Parathyroid adenoma (tissue), 2 donors: Measurements from ENCODE around the gene ULK3.

Experiments
- H2AFZ ChIP-seq: fragments of 300-600 bp; sonication (generic); one replicate; pipeline ENCODE4 v1.7.0; 2017; ENCODE audit warnings: antibody characterized with exemption, mild to moderate bottlenecking
- H3K27ac ChIP-seq: fragments of 300-600 bp; sonication (generic); one replicate; pipeline ENCODE4 v1.7.0; 2017
- H3K27me3 ChIP-seq: fragments of 300-600 bp; sonication (generic); one replicate; pipeline ENCODE4 v1.7.0; 2017; ENCODE audit warnings: low read length; ENCODE audit not compliant: control insufficient read depth, insufficient read depth
- H3K36me3 ChIP-seq: fragments of 300-600 bp; sonication (generic); one replicate; pipeline ENCODE4 v1.7.0; 2017; ENCODE audit warnings: low read length; ENCODE audit not compliant: control insufficient read depth, insufficient read depth
- H3K4me1 ChIP-seq: fragments of 300-600 bp; sonication (generic); one replicate; pipeline ENCODE4 v1.7.0; 2017; ENCODE audit warnings: control low read depth
- H3K4me2 ChIP-seq: fragments of 300-600 bp; sonication (generic); one replicate; pipeline ENCODE4 v1.7.0; 2017; ENCODE audit warnings: low read length
- H3K4me3 ChIP-seq: fragments of 300-600 bp; sonication (generic); one replicate; pipeline ENCODE4 v1.7.0; 2017; ENCODE audit warnings: low read depth, low read length
- H3K79me2 ChIP-seq: fragments of 300-600 bp; sonication (generic); one replicate; pipeline ENCODE4 v1.7.0; 2017; ENCODE audit warnings: control low read depth
- H3K9ac ChIP-seq: fragments of 300-600 bp; sonication (generic); one replicate; pipeline ENCODE4 v1.7.0; 2017; ENCODE audit warnings: mild to moderate bottlenecking
- H3K9me3 ChIP-seq: fragments of 300-600 bp; sonication (generic); one replicate; pipeline ENCODE4 v1.7.0; 2017; ENCODE audit warnings: low read length; ENCODE audit not compliant: control insufficient read depth
- TF ChIP-seq, protein P1 (sequence below): fragments of 300-600 bp; sonication (generic); IDR thresholded peaks from one replicate; pipeline ENCODE4 v1.7.0; 2017; ENCODE audit warnings: antibody characterized with exemption, mild to moderate bottlenecking
- donor health status: primary hyperparathyroidism.

ULK3 gene

DNA sequence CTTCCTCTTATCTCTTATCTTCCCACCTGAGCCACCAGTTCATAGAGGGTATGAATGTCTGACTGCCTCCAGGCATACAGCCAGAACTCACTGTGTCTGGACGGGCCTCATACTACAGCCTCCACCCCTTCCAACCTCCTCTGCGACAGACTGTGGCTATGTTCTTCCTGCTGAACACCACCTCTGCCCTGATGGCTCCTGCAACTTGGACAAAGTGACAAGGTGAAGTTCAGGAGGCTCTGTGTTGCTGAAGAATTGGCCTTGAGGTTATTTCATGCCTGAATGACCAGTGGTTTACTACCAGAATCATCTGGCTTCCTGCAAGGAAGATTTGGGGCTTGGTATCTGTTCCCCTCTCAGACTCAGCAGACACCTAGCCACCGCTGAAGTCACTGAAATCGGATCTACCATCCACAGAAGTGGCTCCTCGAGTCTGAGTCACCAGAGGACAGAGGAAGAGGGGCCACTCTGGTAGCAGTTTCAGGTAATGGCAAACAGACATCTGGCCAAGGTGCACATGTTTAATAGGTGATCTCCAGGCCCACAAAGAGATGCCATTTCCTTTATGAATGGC is 14.2 kb upstream of the ULK3 start:
- Histone ChIP-seq H2AFZ (no peak overlapping the region), H3K27me3 (no peaks in the 10 kb centered on the region), H3K27ac (peak overlapping the region; percentile 84), H3K9ac (no peak overlapping the region), H3K9me3 (no peaks in the 10 kb centered on the region), H3K4me1 (peaks cover 21% of the 10 kb centered on the region), H3K36me3 (no peaks in the 10 kb centered on the region), H3K79me2 (peaks cover 3% of the 10 kb centered on the region), H3K4me3 (peak overlapping the region; percentile 3), H3K4me2 (peak overlapping the region; percentile 26)
- TF ChIP-seq, protein P1, sequence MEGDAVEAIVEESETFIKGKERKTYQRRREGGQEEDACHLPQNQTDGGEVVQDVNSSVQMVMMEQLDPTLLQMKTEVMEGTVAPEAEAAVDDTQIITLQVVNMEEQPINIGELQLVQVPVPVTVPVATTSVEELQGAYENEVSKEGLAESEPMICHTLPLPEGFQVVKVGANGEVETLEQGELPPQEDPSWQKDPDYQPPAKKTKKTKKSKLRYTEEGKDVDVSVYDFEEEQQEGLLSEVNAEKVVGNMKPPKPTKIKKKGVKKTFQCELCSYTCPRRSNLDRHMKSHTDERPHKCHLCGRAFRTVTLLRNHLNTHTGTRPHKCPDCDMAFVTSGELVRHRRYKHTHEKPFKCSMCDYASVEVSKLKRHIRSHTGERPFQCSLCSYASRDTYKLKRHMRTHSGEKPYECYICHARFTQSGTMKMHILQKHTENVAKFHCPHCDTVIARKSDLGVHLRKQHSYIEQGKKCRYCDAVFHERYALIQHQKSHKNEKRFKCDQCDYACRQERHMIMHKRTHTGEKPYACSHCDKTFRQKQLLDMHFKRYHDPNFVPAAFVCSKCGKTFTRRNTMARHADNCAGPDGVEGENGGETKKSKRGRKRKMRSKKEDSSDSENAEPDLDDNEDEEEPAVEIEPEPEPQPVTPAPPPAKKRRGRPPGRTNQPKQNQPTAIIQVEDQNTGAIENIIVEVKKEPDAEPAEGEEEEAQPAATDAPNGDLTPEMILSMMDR, result no peak

DNA sequence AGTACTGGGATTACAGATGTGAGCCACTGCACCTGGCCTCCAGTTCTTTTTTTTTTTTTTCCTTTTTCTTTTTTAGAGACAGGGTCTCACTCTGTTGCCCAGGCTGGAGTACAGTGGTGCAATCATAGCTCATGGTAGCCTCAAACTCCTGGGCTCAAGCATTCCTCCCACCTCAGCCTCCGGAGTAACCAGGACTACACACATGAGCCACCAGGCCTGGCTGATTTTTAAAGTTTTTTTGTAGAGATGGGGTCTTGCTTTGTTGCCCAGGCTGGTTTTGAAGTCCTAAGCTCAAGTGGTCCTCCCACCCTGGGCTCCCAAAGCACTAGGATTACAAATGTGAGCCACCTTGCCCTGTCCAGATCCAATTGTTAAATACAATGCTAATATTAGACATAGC is 13.6 kb upstream of the ULK3 start:
- H3K4me3 ChIP-seq, result peak overlapping the region; percentile 3
- no peaks in the 10 kb centered on the region for H3K36me3 ChIP-seq
- H3K9me3 ChIP-seq, result no peaks in the 10 kb centered on the region
- peaks cover 3% of the 10 kb centered on the region for H3K79me2 ChIP-seq
- TF ChIP-seq, protein P1, result no peak
- no peak overlapping the region for H3K9ac ChIP-seq
- H3K4me1 ChIP-seq, result peaks cover 21% of the 10 kb centered on the region
- peak overlapping the region; percentile 84 for H3K27ac ChIP-seq
- H3K27me3 ChIP-seq, result no peaks in the 10 kb centered on the region
- no peak overlapping the region for H2AFZ ChIP-seq
- H3K4me2 ChIP-seq, result peak overlapping the region; percentile 26

DNA sequence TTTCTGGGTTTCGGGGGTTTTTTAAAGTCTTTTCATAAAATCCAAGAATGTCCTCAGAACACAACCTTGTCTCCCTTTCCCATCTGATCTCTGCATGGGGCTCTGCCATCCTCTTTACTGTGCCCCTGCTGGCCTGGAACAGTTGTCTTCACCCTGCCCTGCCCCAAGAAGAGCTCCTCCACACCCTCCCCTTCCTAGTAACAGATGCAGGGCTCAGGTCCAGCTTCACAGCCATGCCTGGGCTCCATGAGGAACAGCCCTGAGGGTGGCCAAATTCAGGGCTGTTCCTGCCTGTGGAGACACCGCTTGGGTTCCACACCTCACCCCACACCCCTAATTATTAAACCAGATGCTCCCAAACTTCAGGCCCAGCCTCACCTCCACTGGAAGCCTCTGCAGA is 12.9 kb upstream of the ULK3 start:
- H3K27ac ChIP-seq, result no peak overlapping the region
- TF ChIP-seq, protein P1, result no peak
- H3K79me2 ChIP-seq, result peaks cover 3% of the 10 kb centered on the region
- no peak overlapping the region for H3K9ac ChIP-seq
- no peaks in the 10 kb centered on the region for H3K36me3 ChIP-seq
- H3K4me1 ChIP-seq, result peaks cover 21% of the 10 kb centered on the region
- no peaks in the 10 kb centered on the region for H3K9me3 ChIP-seq
- H3K4me2 ChIP-seq, result no peak overlapping the region
- no peak overlapping the region for H3K4me3 ChIP-seq
- H3K27me3 ChIP-seq, result no peaks in the 10 kb centered on the region
- no peak overlapping the region for H2AFZ ChIP-seq

DNA sequence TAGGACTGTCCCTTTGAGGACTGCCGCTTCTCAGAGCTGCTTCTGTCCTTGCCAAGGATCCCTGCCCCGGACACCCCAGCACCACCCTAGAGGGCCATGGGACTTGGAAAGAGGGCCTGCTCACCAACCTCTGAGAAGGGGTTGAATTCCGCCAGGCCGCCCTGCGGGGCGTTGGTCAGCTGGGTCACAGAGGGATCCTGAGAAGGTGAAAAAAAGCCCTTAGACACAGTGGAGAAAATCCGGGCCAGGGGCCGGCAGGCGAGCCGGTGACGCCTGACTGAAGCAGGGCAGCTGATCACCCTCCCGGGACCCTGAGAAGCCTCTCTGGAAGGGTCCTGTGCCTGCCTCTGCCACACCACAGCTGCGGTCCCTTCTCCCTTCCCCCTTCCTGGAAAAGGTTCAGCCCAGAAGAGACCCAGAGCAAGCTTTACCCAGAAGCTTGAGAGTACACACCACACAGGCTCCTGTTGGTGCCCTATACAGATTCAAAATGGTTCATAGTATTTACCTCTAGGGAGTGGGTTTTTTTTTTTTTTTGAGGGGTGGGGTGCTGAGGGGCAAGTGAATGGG is 11.6 kb upstream of the ULK3 start:
- no peak overlapping the region for H3K4me3 ChIP-seq
- no peak overlapping the region for H3K4me2 ChIP-seq
- no peak overlapping the region for H3K9ac ChIP-seq
- H3K9me3 ChIP-seq, result no peaks in the 10 kb centered on the region
- no peak overlapping the region for H2AFZ ChIP-seq
- TF ChIP-seq, protein P1, result no peak
- H3K27me3 ChIP-seq, result no peaks in the 10 kb centered on the region
- peaks cover 3% of the 10 kb centered on the region for H3K79me2 ChIP-seq
- H3K27ac ChIP-seq, result no peak overlapping the region
- no peaks in the 10 kb centered on the region for H3K36me3 ChIP-seq
- H3K4me1 ChIP-seq, result peaks cover 23% of the 10 kb centered on the region

DNA sequence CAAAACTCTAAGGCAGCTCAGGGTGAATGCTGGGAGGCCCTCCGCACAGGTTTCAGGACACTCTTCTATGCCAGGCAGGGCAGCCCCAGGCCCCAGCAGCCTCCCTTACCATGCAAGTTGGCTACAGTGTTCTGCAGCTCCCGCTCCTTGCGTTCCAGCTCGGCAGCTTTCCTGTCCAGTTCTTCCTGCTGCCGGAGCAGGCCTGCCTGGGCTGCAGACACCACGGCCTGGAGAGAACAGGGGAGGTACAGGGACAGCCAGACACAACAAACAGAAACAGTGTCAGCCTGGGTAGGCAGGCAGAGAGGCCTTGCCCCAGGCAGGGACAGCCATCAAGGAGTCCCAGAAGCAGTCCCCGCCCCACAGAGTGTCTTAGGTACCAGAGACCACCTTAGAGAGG is 9.0 kb upstream of the ULK3 start:
- no peak overlapping the region for H3K9ac ChIP-seq
- TF ChIP-seq, protein P1, result no peak

More for the DNA sequence above, 9.0 kb upstream of the ULK3 start:
- no peaks in the 10 kb centered on the region for H3K9me3 ChIP-seq
- no peak overlapping the region for H2AFZ ChIP-seq
- H3K27ac ChIP-seq, result no peak overlapping the region
- no peaks in the 10 kb centered on the region for H3K27me3 ChIP-seq
- no peaks in the 10 kb centered on the region for H3K79me2 ChIP-seq
- H3K4me2 ChIP-seq, result no peak overlapping the region
- H3K36me3 ChIP-seq, result no peaks in the 10 kb centered on the region
- peaks cover 18% of the 10 kb centered on the region for H3K4me1 ChIP-seq
- H3K4me3 ChIP-seq, result no peak overlapping the region
